ENCODE results near the gene MTA1.

Gene MTA1

DNA sequence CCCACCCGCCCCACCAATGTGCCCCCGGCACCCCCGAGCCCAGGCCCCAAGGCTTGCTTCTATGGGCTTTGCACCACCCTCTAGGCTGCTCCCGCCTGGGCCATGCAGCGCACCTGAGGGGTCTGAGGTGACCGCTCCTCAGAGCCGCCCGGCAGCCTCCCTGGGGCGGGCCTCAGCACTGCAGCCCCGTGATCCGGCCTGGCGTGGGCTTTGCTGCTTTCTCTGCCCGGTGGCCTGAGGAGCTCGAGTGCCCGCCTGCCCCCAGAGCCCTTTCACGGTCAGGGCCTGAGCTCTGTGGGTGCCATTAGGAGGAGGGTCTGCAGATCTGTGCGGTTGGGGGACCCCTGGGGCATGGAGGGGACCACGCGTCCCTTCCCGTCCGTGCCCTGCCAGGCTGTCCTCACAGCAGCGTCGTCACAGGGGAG, 6.2 kb downstream of the MTA1 start:
- no peak for DNase-seq

DNA sequence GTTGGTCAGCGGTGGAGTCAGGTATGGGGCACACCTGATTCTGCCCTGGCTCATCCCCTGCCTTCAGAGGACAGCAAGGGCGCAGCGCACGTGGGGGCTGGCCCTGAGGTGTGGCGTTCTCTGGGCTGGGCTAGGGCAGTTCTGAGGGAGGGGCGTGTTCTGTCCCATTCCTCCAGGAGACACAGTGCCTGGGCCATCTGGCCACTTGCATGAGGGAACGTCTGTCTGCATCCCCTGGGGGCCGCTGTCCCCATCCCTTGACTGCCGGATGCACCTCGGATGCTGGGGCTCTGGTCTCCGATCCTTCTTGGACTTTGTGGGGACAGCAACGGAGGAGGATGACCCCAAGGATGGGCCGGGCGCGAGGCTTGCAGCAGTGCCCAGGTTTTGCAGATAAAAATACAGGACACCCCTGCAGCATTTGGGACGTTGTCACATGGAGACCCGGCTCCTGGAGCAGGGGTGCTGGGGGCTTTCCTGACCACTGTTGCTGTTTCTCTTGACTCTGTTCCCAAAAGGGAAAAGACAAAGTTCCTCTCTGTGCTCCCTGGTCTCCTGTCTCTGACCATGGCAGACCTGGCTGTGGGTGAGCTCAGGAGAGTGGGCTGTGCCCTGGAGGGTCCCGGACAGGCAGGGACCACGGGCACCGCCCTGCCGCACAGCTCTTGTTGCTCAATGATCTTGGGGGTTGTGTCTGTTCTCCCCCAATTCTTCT, 6.9 kb downstream of the MTA1 start:
- no peak for DNase-seq

- DNase-seq, result no peak
Measured at GRCh38 chr14:105427412-105427811, 7.8 kb downstream of the MTA1 start.

GRCh38 chr14:105427936-105428485, 8.4 kb downstream of the MTA1 start:
- DNase-seq, result no peak

DNA sequence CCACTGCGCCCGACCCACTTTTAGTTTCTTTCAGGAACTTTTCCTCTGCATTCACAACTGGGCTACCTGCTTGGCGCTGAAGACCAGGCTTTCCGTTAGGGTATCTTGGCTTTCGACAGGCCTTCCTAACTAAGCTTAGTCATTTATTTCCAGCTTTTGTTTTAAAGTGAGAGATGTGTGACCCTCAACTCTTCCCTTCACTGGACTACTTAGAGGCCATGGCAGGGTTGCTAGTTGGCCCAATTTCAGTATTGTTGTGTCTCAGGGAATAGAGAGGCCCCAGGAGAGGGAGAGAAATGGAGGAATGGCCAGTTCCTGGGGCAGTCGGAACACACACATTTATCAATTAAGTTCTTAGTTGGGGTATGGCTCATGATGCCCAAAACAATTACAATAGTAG, 10.4 kb downstream of the MTA1 start:
- no peak for DNase-seq

DNA sequence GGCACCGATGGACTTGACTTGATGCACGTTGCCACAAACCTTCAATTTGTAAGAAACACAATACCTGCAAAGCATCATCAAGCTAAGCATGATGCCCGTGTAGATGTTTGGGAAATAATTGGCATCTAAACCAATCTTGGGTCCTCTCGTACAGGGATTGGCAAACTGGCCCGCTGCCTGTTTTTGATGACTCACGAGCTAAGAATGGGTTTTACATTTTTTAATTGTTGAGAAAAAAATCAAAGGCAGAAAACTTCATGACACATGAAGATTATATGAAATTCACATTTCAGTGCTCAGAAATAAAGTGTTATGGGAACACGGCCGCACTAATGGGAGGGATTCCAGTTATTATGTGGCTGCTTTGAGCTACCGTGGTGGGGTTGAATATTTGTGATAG, 10.9 kb downstream of the MTA1 start:
- no peak for DNase-seq

GRCh38 chr14:105431256-105431655, 11.6 kb downstream of the MTA1 start:
- DNase-seq, result no peak

GRCh38 chr14:105432657-105433056, 13.0 kb downstream of the MTA1 start:
- no peak for DNase-seq

DNA sequence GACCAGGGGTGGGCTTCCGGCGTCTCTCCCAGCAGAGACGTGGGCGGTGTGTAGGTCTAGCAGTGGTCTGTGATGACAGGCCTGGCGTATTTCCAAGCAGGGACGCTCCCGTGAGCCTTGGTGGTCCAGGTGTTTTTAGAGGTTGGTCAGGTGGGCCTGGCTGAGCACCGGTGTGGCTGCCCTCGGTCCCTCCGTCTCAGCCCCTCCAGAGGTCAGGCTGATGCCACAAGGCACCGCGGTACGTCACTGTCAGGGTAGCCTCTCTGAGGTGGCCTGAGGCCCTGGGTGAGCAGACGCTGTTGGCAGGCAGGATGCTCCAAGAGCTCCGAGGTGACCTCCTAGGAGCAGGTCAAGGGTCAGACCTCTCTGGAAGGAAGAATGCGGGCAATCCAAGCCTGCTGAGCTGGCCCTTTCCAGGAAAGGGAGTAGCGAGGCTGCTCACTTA, 13.6 kb downstream of the MTA1 start:
- no peak for DNase-seq

DNA sequence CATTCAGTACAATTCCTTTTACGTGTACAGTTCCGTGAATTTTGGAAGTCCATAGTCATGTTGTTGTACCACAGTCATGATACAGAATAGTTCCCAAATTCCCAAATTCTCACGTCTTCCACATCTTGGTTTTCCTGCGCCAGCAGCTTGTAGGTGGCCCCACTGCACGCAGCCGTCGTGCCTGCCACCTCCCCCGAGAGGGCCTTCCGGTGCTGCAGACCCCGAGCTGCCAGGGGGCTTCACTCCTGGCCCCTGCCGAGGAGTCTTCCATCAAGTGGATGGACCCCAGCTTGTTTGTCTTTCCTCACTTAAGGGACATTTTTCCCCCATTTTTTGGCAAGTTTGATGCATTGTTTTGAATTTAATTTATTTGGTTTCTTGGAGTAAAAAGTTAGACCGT, 16.8 kb downstream of the MTA1 start:
- DNase-seq, result no peak

- DNase-seq, result peak; percentile 76
Measured at GRCh38 chr14:105436891-105437722, 17.5 kb downstream of the MTA1 start.

- DNase-seq, result no peak
Measured at GRCh38 chr14:105437723-105438500, 18.3 kb downstream of the MTA1 start.

DNA sequence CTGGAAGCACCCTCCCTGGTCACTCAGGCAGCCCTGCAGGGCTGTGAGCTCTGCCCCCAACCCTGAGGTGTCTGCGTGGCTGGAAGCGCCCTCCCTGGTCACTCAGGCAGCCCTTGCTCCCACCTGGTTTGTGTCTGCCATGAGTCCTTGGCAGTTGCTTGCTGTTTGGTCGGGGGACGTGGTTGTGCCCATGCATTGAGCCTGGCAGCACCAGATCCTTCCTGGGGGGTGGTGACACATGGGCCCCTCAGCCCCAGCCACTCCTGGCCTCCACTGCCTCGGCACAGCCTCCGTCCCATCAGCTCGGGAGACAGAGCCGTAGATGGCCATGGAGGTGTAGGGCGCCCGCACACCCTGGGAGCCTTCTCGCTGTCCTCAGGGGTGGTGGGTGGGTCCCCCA, 19.6 kb downstream of the MTA1 start:
- no peak for DNase-seq

- peak; percentile 96 for DNase-seq
Measured at GRCh38 chr14:105439710-105440553, 20.3 kb downstream of the MTA1 start.

DNA sequence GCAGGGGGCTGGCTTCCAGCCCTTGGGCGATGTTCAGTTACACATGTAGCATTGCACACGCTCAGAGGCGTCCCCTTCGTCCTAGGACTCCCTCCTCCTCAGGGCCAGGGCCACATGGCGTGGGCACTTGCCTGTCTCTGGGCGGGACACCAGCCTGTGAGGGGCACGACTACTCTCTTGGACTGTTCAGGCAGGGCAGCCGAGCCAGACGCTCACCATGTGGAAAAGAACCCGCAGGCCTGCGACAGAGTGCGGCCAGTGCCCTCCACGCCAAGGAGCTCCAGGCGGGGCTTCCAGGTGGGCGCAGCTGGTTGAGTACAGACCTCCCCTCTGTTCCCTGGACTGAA, 20.9 kb downstream of the MTA1 start:
- DNase-seq, result no peak

DNA sequence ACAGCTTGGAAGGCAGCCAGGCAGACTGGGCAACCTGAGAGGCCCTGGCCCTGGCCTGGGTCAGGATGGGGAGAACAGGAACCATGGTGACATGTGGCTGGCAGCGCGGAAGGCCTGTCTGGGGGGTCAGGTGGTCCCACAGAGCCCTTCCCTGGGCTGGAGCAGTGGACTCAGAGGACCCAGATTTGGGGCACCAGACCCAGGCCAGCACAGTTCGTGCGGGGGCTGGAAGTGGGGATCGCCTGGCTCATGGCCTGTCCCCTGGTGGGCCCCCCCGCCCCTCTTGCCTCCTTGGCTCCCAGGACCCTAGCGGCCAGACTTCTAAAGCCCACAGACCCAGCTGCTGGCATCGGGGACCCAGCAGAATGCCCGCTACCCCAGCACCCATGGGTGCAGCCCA, 21.4 kb downstream of the MTA1 start:
- DNase-seq, result no peak

GRCh38 chr14:105442125-105442524, 22.5 kb downstream of the MTA1 start:
- no peak for DNase-seq

- no peak for DNase-seq
Measured at GRCh38 chr14:105442834-105443233, 23.2 kb downstream of the MTA1 start.

DNA sequence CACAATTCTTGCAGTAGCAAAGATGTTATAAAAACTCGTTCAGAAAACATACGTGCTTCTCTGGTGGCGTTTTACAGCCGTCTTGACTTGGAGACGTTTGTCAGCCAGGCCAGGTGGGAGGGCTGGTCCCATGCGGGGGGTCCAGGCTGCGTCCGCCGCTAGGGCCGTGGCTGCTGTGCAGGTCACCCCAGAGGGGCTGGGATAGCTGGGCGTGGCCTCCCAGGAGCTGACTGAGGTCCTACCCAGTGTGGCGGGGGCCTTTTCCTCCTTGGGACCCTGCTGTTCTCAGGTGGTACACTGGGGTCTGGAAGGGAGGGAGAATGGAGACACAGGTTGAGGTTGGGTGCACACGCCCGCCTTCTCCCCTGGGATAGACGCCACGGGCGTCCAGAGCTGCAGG, 25.2 kb downstream of the MTA1 start:
- no peak for DNase-seq

DNA sequence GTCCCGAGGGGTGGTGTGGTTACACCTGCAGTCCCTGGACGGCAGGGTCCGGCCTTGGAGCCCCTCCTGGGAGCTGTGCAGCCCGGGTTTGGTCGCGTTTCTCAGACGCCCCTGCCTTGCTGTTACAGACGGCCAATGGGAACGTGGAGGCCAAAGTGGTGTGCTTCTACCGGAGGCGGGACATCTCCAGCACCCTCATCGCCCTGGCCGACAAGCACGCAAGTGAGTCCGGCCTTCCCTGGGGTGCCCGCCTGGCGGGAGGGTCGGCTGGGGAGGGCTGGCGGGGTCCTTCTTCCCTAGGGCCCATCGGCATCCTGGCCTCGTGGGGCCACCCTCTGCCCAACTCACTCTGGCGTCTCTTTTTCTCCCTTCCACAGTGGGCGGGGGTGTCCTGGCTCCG, 25.7 kb downstream of the MTA1 start:
- DNase-seq, result no peak

DNA sequence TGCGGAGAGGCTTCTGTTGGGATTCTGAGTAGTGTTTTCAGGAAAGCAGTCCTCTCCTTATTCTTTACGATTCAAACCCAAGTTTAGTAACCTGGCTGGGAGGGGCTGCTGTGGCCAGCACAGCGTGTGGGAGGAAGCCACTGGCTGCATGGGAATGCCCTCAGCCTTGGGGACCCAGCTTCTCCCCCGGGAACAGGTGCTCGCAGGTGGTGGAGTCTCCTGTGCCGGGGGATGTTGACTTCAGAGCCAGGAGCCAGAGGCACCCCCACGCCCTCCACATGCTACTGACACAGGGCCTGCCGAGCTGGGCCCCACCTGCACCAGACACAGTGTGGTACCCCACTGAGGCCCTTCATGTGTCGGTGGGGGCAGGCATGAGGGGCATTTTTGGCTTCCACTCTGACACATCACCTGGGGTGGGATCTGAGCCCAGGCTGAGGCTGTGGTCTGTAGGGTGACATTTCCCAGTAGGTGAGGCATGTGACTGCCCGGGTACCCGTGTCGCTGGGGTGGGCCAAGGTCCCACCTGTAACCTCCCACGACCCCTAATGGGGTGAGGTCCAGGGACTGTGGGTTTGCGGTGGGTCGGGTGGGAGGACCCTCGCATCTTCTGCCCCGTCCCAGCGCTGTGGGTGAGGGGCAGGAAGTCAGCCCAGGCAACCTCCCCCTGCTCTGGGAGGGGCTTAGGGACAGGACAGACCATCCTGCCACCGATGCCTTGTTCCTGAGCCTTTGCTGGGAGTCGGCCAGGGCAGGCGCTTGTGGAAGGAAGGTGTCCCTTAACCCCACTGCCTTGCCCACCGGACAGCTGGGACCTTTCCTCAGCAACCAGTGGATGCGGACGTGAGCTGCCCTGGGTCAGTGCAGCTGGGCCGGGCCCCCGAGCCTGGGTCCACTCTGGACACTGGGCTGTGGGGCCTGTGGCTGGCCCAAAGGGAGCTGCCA, 26.5 kb downstream of the MTA1 start:
- no peak for DNase-seq

All from NCI-H69 (cell line).